Epithelial cell of proximal tubule (primary cell): ENCODE data around the gene TMEM131. TPM values are rescaled to one million over a fixed set of nuclear protein-coding genes. Genes with fewer than 3 reads are reported as not detected.
"Not testable (repeated sequence)": the region's sequence is repeated elsewhere in the genome, so short reads cannot be mapped to it uniquely, and the experiment has no call there.

Experiments used
- DNase-seq: peaks from one replicate; pipeline ENCODE4 v3.0.0-alpha.2; 2011; ENCODE audit warnings: low read depth
- H3K4me3 ChIP-seq: 2 replicates; pipeline ENCODE4 v1.5.1; 2011; ENCODE audit warnings: low read depth, mild to moderate bottlenecking, low read length
- total RNA-seq: library from RNA; depleted of rRNA; stranded (reverse); fragments of >200 nt; gene quantifications from 2 replicates; pipeline ENCODE4 v1.2.3, GENCODE V29; 2015
- TF ChIP-seq, protein P1 (sequence below): conservative IDR thresholded peaks from 2 replicates; pipeline ENCODE4 v1.5.1; 2012; ENCODE audit warnings: low read depth, mild to moderate bottlenecking, low read length

TMEM131 gene
- total RNA-seq, 1 donor from 2014 or later = 16.0 TPM

DNA sequence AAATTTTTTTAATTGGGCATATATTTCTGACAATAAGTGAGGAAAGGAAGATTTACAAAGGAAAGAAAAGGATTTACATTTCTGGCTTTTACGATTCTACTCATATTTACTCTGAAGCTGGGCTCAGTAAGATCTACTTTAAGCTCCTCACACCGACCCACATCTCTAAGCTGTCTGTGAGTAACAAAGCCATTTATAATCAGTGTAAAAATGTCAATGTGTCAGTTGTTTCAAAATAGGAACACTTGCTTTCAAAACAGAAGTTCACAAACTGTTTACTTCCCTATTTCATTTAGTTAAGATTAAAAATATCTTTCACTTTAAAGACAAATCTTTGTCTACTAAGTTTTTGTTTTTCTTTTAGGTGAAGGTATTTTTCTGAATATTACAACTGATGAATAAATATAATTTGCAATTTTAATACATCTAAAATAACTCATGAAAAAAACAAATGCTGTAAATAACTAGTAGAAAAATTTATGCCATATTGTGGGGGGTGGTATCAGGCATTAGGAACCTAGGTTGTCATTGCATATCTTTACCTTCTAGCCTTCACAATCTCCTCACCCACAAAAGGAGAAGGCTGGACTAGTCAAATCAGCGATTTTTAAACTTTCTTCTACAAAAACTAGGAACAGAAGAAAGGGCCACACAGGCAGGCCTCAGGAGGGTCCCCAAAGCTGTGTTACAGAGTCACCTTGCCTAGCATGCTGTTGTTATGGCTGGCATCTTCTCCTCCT, 64.5 kb downstream of the TMEM131 start:
- no peak for DNase-seq
- TF ChIP-seq, protein P1, sequence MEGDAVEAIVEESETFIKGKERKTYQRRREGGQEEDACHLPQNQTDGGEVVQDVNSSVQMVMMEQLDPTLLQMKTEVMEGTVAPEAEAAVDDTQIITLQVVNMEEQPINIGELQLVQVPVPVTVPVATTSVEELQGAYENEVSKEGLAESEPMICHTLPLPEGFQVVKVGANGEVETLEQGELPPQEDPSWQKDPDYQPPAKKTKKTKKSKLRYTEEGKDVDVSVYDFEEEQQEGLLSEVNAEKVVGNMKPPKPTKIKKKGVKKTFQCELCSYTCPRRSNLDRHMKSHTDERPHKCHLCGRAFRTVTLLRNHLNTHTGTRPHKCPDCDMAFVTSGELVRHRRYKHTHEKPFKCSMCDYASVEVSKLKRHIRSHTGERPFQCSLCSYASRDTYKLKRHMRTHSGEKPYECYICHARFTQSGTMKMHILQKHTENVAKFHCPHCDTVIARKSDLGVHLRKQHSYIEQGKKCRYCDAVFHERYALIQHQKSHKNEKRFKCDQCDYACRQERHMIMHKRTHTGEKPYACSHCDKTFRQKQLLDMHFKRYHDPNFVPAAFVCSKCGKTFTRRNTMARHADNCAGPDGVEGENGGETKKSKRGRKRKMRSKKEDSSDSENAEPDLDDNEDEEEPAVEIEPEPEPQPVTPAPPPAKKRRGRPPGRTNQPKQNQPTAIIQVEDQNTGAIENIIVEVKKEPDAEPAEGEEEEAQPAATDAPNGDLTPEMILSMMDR = no peak
- H3K4me3 ChIP-seq = no peak overlapping the region

DNA sequence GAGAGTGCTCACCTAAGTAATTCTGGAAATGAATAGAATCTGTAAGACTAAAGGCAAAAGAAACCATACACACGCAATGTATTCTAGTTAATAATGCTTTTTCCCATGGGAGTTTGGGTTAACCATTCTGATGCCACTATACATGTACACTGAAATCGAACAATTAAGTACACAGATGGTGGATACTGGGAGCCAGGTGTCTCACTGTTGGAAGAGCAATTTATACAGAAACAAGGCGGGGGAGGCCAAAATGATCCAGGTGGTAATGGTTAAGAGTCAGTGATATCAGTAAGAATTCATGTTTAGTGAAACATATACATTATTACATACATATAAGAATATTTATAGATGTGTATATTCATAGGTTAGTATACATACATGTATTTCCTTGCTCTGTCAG, 67.2 kb downstream of the TMEM131 start:
- no peak overlapping the region for H3K4me3 ChIP-seq
- DNase-seq = no peak
- TF ChIP-seq, protein P1 = no peak

DNA sequence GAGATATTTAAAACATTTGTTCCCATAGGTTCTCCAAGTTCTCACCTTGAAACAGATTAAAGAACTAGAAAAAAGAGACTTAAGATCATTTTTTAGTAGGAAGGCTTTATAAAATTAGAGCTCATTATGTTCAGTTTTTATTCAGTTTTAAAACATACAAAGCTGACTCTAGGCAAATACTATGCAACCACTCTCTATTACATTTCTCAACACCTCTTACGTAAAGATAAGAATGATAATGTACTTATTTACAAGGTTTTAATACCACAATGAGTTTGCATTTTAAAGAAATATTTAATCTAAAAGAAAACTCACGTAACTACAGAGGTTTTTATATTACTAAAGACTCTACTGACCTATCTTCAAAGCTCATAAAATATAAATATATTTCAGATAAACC, 68.8 kb downstream of the TMEM131 start:
- H3K4me3 ChIP-seq = no peak overlapping the region
- DNase-seq = no peak
- TF ChIP-seq, protein P1 = no peak

GRCh38 chr2:97924194-97924593, 71.6 kb downstream of the TMEM131 start:
- TF ChIP-seq, protein P1 = no peak
- H3K4me3 ChIP-seq = no peak overlapping the region
- DNase-seq = no peak

GRCh38 chr2:97919858-97920257, 75.9 kb downstream of the TMEM131 start:
- DNase-seq = no peak
- TF ChIP-seq, protein P1 = no peak
- H3K4me3 ChIP-seq = no peak overlapping the region

GRCh38 chr2:97918818-97919217, 76.9 kb downstream of the TMEM131 start:
- no peak for DNase-seq
- no peak overlapping the region for H3K4me3 ChIP-seq
- TF ChIP-seq, protein P1 = no peak

GRCh38 chr2:97917668-97918067, 78.1 kb downstream of the TMEM131 start:
- not testable (repeated sequence) for H3K4me3 ChIP-seq, DNase-seq
